A549 (cell line): ENCODE results near the gene SLCO4A1. TPM values are rescaled to one million over a fixed set of nuclear protein-coding genes. Genes with fewer than 3 reads are reported as not detected.

Experiments used
- ATAC-seq, 2 experiments: fragments of 200-7000 bp in 1 of 2; fragments of >200 bp in 1 of 2; cut with Nextera tagmentation in 1 of 2; cut with Tn5 transposase in 1 of 2; 3 replicates each; pipeline versions ENCODE4 v1.8.0 to v1.9.1; 2018 to 2020; ENCODE audit warnings: mild to moderate bottlenecking in 1 of 2, moderate library complexity in 1 of 2
- CTCF ChIA-PET: fragments of 300-600 bp; sonication (Branson Sonifier 250); formaldehyde crosslinking; extraction: SDS; loops from one replicate; lab custom pipeline; 2021; ENCODE audit warnings: antibody characterized with exemption, inconsistent platforms; lab: Yijun Ruan, JAX
- POLR2A ChIA-PET: fragments of 350-600 bp; formaldehyde crosslinking; extraction: SDS; loops from one replicate; lab custom pipeline; 2021; ENCODE audit warnings: antibody characterized with exemption, inconsistent platforms; lab: Yijun Ruan, JAX
- DNase-seq, 2 experiments: peaks; one replicate each; pipeline versions ENCODE4 v3.0.0 to v3.0.0-alpha.2; 2011 to 2016; ENCODE audit warnings: low read depth in 1 of 2, low spot score in 1 of 2
- FAIRE-seq: peaks from 2 replicates; lab custom pipeline; 2011; peaks lifted over from hg19 to GRCh38; lab: Jason Lieb, UNC
- H3K27ac ChIP-seq, 2 experiments: fragments of >200 bp; sonication (Bioruptor Twin); formaldehyde crosslinking; 3 replicates each; pipeline ENCODE4 v1.5.1; 2016 to 2017
- H3K4me1 ChIP-seq: fragments of >200 bp; sonication (Bioruptor Twin); formaldehyde crosslinking; 3 replicates; pipeline ENCODE4 v1.6.1; 2016
- H3K4me2 ChIP-seq: fragments of >200 bp; sonication (Bioruptor Twin); formaldehyde crosslinking; 3 replicates; pipeline ENCODE4 v1.6.1; 2016
- H3K4me3 ChIP-seq: fragments of >200 bp; sonication (Bioruptor Twin); formaldehyde crosslinking; 3 replicates; pipeline ENCODE4 v1.5.1; 2016
- H3K9me3 ChIP-seq: fragments of >200 bp; sonication (Bioruptor Twin); formaldehyde crosslinking; 3 replicates; pipeline ENCODE4 v1.6.1; 2016
- ATOH8 ChIP-seq: fragments of 250-450 bp; sonication (Bioruptor Pico); IDR thresholded peaks from 2 replicates; pipeline ENCODE4 v1.5.0; 2020; ENCODE audit warnings: low read depth, mild to moderate bottlenecking, moderate library complexity
- BCL3 ChIP-seq: fragments of >200 bp; sonication (Bioruptor Twin); formaldehyde crosslinking; IDR thresholded peaks from 3 replicates; pipeline ENCODE4 v1.6.1; 2016
- CBX2 ChIP-seq: fragments of 200-600 bp; sonication (generic); IDR thresholded peaks from 2 replicates; pipeline ENCODE4 v1.6.1; 2016; ENCODE audit warnings: low read depth, mild to moderate bottlenecking, borderline replicate concordance
- CBX8 ChIP-seq: fragments of 200-600 bp; sonication (generic); IDR thresholded peaks from 2 replicates; pipeline ENCODE4 v1.6.1; 2016
- FOSL2 ChIP-seq, 2 experiments: fragments of 450-650 bp in 1 of 2; fragments of >200 bp in 1 of 2; sonication (Bioruptor Twin) in 1 of 2; formaldehyde crosslinking; IDR thresholded peaks; 2 replicates each; pipeline versions ENCODE4 v1.5.0 to v1.6.1; 2016 to 2020; ENCODE audit warnings: mild to moderate bottlenecking in 1 of 2, moderate library complexity in 1 of 2
- FOXS1 ChIP-seq: fragments of 250-450 bp; sonication (Bioruptor Pico); IDR thresholded peaks from 2 replicates; pipeline ENCODE4 v1.5.0; 2020; ENCODE audit warnings: mild to moderate bottlenecking, moderate library complexity
- HES2 ChIP-seq: fragments of >200 bp; sonication (Bioruptor Twin); formaldehyde crosslinking; IDR thresholded peaks from 2 replicates; pipeline ENCODE4 v1.6.1; 2016
- HOXA7 ChIP-seq: fragments of 250-450 bp; sonication (Bioruptor Pico); IDR thresholded peaks from 2 replicates; pipeline ENCODE4 v1.5.0; 2020; ENCODE audit warnings: mild to moderate bottlenecking, moderate library complexity
- HOXB5 ChIP-seq: fragments of 250-450 bp; sonication (Bioruptor Pico); IDR thresholded peaks from 2 replicates; pipeline ENCODE4 v1.5.0; 2020; ENCODE audit warnings: mild to moderate bottlenecking, moderate library complexity
- KDM1A ChIP-seq: fragments of 200-600 bp; sonication (generic); IDR thresholded peaks from 2 replicates; pipeline ENCODE4 v1.6.1; 2016; ENCODE audit warnings: low read depth, mild to moderate bottlenecking
- KDM5A ChIP-seq: fragments of 200-600 bp; sonication (generic); IDR thresholded peaks from 2 replicates; pipeline ENCODE4 v1.6.1; 2016; ENCODE audit warnings: antibody characterized with exemption, mild to moderate bottlenecking
- MAZ ChIP-seq: fragments of 150-350 bp; IDR thresholded peaks from 2 replicates; pipeline ENCODE4 v1.6.1; 2014; ENCODE audit warnings: antibody characterized with exemption, low read depth, low read length, borderline replicate concordance
- MYC ChIP-seq: IDR thresholded peaks from 2 replicates; pipeline ENCODE4 v1.6.1; 2012; ENCODE audit warnings: mild to moderate bottlenecking, inconsistent platforms, low read length, improper control_type of control experiment, borderline replicate concordance
- NFE2L2 ChIP-seq: fragments of 150-350 bp; conservative IDR thresholded peaks from 2 replicates; pipeline ENCODE4 v1.6.1; 2014; ENCODE audit warnings: low read length
- NPAS2 ChIP-seq: fragments of 250-450 bp; sonication (Bioruptor Pico); IDR thresholded peaks from 2 replicates; pipeline ENCODE4 v1.8.0; 2022; ENCODE audit warnings: mild to moderate bottlenecking, moderate library complexity, borderline replicate concordance
- SREBF2 ChIP-seq: fragments of 450-650 bp; IDR thresholded peaks from 2 replicates; pipeline ENCODE4 v1.6.1; 2014; ENCODE audit warnings: mild to moderate bottlenecking, moderate library complexity
- TP53 ChIP-seq: fragments of 250-450 bp; sonication (Bioruptor Pico); IDR thresholded peaks from 2 replicates; pipeline ENCODE4 v1.5.0; 2021; ENCODE audit warnings: mild to moderate bottlenecking, moderate library complexity
- WGBS: methylation state at CpG from one replicate; pipeline ENCODE4 v1.1.6; 2017; ENCODE audit errors: missing lambda C conversion rate; 5-methylcytosine and 5-hydroxymethylcytosine counted together
- polyA plus RNA-seq, 4 experiments: library from polyadenylated mRNA; depleted of rRNA in 3 of 4; stranded (reverse); fragments of >200 nt; fragmentation: RNase III in 1 of 4; extraction: RNeasy Plus Mini Kit Qiagen cat#74134 plus additional on column Dnase treatment in 1 of 4; gene quantifications; 2 replicates in 3 of 4; 3 replicates in 1 of 4; pipeline ENCODE4 v1.2.3, GENCODE V29; 2011 to 2017
- TF ChIP-seq, protein P1 (sequence below): fragments of 250-450 bp; sonication (Bioruptor Pico); IDR thresholded peaks from 2 replicates; pipeline ENCODE4 v1.5.0; 2021; ENCODE audit warnings: mild to moderate bottlenecking, moderate library complexity, borderline replicate concordance
- TF ChIP-seq, protein P2 (sequence below): fragments of 200-600 bp; sonication (generic); IDR thresholded peaks from 2 replicates; pipeline ENCODE4 v1.6.1; 2016; ENCODE audit warnings: antibody characterized with exemption, mild to moderate bottlenecking, moderate library complexity

SLCO4A1 gene
- polyA plus RNA-seq, 2 of the 4 experiments (the other 2 are of a cell fraction): 1.3 to 11.2 TPM

- DNase-seq (no peak), FAIRE-seq (no peak), ATAC-seq (no peak)
- Histone ChIP-seq H3K4me2 (no peak overlapping the region), H3K4me1 (peaks cover 34% of the 10 kb centered on the region), H3K9me3 (no peaks in the 10 kb centered on the region), H3K4me3 (no peak overlapping the region), H3K27ac (no peak overlapping the region)
- CTCF ChIA-PET: interaction anchor here (1.8 to 16.9 kb wide), 5 partner anchors 20 to 88 kb away, joined by 5 to 250 read pairs (median 12); no protein-coding TSS in a partner anchor
- POLR2A ChIA-PET: no interaction called here
- WGBS: 81% methylated on average over 6 of the region's 11 CpGs
- TF ChIP-seq KDM1A (no peak), MAZ (no peak), NPAS2 (CRISPR knock-in tag) (no peak), CBX8 (no peak), NFE2L2 (no peak), HOXB5 (CRISPR knock-in tag) (no peak), MYC (no peak), FOXS1 (CRISPR knock-in tag) (no peak), HES2 (no peak), FOSL2 (IDR thresholded peaks at IDR 0.05) (no peak), FOSL2 (CRISPR knock-in tag; IDR thresholded peaks at IDR 0.05) (no peak), BCL3 (no peak)
- TF ChIP-seq, protein P1, sequence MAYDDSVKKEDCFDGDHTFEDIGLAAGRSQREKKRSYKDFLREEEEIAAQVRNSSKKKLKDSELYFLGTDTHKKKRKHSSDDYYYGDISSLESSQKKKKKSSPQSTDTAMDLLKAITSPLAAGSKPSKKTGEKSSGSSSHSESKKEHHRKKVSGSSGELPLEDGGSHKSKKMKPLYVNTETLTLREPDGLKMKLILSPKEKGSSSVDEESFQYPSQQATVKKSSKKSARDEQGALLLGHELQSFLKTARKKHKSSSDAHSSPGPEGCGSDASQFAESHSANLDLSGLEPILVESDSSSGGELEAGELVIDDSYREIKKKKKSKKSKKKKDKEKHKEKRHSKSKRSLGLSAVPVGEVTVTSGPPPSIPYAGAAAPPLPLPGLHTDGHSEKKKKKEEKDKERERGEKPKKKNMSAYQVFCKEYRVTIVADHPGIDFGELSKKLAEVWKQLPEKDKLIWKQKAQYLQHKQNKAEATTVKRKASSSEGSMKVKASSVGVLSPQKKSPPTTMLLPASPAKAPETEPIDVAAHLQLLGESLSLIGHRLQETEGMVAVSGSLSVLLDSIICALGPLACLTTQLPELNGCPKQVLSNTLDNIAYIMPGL (CRISPR knock-in tag): no peak
- TF ChIP-seq, protein P2, sequence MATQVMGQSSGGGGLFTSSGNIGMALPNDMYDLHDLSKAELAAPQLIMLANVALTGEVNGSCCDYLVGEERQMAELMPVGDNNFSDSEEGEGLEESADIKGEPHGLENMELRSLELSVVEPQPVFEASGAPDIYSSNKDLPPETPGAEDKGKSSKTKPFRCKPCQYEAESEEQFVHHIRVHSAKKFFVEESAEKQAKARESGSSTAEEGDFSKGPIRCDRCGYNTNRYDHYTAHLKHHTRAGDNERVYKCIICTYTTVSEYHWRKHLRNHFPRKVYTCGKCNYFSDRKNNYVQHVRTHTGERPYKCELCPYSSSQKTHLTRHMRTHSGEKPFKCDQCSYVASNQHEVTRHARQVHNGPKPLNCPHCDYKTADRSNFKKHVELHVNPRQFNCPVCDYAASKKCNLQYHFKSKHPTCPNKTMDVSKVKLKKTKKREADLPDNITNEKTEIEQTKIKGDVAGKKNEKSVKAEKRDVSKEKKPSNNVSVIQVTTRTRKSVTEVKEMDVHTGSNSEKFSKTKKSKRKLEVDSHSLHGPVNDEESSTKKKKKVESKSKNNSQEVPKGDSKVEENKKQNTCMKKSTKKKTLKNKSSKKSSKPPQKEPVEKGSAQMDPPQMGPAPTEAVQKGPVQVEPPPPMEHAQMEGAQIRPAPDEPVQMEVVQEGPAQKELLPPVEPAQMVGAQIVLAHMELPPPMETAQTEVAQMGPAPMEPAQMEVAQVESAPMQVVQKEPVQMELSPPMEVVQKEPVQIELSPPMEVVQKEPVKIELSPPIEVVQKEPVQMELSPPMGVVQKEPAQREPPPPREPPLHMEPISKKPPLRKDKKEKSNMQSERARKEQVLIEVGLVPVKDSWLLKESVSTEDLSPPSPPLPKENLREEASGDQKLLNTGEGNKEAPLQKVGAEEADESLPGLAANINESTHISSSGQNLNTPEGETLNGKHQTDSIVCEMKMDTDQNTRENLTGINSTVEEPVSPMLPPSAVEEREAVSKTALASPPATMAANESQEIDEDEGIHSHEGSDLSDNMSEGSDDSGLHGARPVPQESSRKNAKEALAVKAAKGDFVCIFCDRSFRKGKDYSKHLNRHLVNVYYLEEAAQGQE: no peak
- TF ChIP-seq, all 56 proteins: peak for 0
These were observed 59.7 kb downstream of the SLCO4A1 start for GRCh38 chr20:62702013-62702300.

- WGBS: 59% methylated on average over 24 of the region's 25 CpGs
- H3K4me1 ChIP-seq: peaks cover 36% of the 10 kb centered on the region
- ATAC-seq: peak; percentile 81 to 89
- peak overlapping the region; percentile 56 to 84 for H3K27ac ChIP-seq
- ChIA-PET POLR2A (interaction anchor here (1.9 kb wide), 1 partner anchor 91 kb away, joined by 16 read pairs; no protein-coding TSS in a partner anchor), CTCF (interaction anchor here (0.7 to 16.9 kb wide), 26 partner anchors 9 to 339 kb away, joined by 3 to 250 read pairs (median 6); no protein-coding TSS in a partner anchor)
- H3K4me3 ChIP-seq: no peak overlapping the region
- FAIRE-seq: no peak
- DNase-seq: peak; percentile 77 to 94
- H3K9me3 ChIP-seq: no peaks in the 10 kb centered on the region
- H3K4me2 ChIP-seq: peak overlapping the region; percentile 62
- TF ChIP-seq ATOH8 (CRISPR knock-in tag) (no peak), CBX2 (no peak), TP53 (CRISPR knock-in tag) (no peak), HOXA7 (CRISPR knock-in tag) (no peak), SREBF2 (no peak), KDM5A (no peak)
- TF ChIP-seq, protein P2: no peak
- TF ChIP-seq, protein P1 (CRISPR knock-in tag): no peak
These were observed 60.9 kb downstream of the SLCO4A1 start for GRCh38 chr20:62702895-62703852.
